ENCODE measurements around the gene CD38.
A peak's percentile ranks its signal among the peaks of the same experiment; 100 is the strongest.
"Not testable (repeated sequence)": the region's sequence is repeated elsewhere in the genome, so short reads cannot be mapped to it uniquely, and the experiment has no call there.

Gene CD38

GRCh38 chr4:15861198-15861597 is 83.1 kb downstream of the CD38 start:
- not testable (repeated sequence) for DNase-seq (ENCODE audit: low read depth in 2 of 3, low spot score in 1 of 3)

GRCh38 chr4:15864651-15865566 is 86.8 kb downstream of the CD38 start:
- no peak for DNase-seq (ENCODE audit: low read depth in 2 of 3, low spot score in 1 of 3)

GRCh38 chr4:15868111-15868510 is 90.0 kb downstream of the CD38 start:
- no peak for DNase-seq (ENCODE audit: low read depth in 2 of 3, low spot score in 1 of 3)

GRCh38 chr4:15868826-15869413 is 90.8 kb downstream of the CD38 start:
- DNase-seq (ENCODE audit: low read depth in 2 of 3, low spot score in 1 of 3), result no peak

GRCh38 chr4:15870079-15870478 is 92.0 kb downstream of the CD38 start:
- no peak for DNase-seq (ENCODE audit: low read depth in 2 of 3, low spot score in 1 of 3)

- DNase-seq (ENCODE audit: low read depth in 2 of 3, low spot score in 1 of 3), result no peak
Measured at GRCh38 chr4:15870921-15871664, 93.0 kb downstream of the CD38 start.

GRCh38 chr4:15873117-15873516 is 95.0 kb downstream of the CD38 start:
- DNase-seq (ENCODE audit: low read depth in 2 of 3, low spot score in 1 of 3), result no peak

- DNase-seq (ENCODE audit: low read depth in 2 of 3, low spot score in 1 of 3), result no peak
Measured at GRCh38 chr4:15874671-15875070, 96.5 kb downstream of the CD38 start.

GRCh38 chr4:15875663-15876460 is 97.7 kb downstream of the CD38 start:
- DNase-seq (ENCODE audit: low read depth in 2 of 3, low spot score in 1 of 3), result no peak

GRCh38 chr4:15878011-15878410 is 99.9 kb downstream of the CD38 start:
- DNase-seq (ENCODE audit: low read depth in 2 of 3, low spot score in 1 of 3), result no peak

GRCh38 chr4:15881820-15882219 is 103.7 kb downstream of the CD38 start:
- DNase-seq (ENCODE audit: low read depth in 2 of 3, low spot score in 1 of 3), result no peak

GRCh38 chr4:15882675-15883086 is 104.6 kb downstream of the CD38 start:
- peak; percentile 17 to 53 (median 17) for DNase-seq (ENCODE audit: low read depth in 2 of 3, low spot score in 1 of 3)

GRCh38 chr4:15883610-15884243 is 105.6 kb downstream of the CD38 start:
- DNase-seq (ENCODE audit: low read depth in 2 of 3, low spot score in 1 of 3), result no peak

- DNase-seq (ENCODE audit: low read depth in 2 of 3, low spot score in 1 of 3), result no peak
Measured at GRCh38 chr4:15884666-15885065, 106.5 kb downstream of the CD38 start.

- no peak for DNase-seq (ENCODE audit: low read depth in 2 of 3, low spot score in 1 of 3)
Measured at GRCh38 chr4:15885422-15885821, 107.3 kb downstream of the CD38 start.

GRCh38 chr4:15888515-15888914 is 110.4 kb downstream of the CD38 start:
- DNase-seq (ENCODE audit: low read depth in 2 of 3, low spot score in 1 of 3), result no peak

GRCh38 chr4:15890246-15890829 is 112.2 kb downstream of the CD38 start:
- DNase-seq (ENCODE audit: low read depth in 2 of 3, low spot score in 1 of 3), result no peak

- DNase-seq (ENCODE audit: low read depth in 2 of 3, low spot score in 1 of 3), result no peak
Measured at GRCh38 chr4:15891312-15891711, 113.2 kb downstream of the CD38 start.

GRCh38 chr4:15893962-15894361 is 115.8 kb downstream of the CD38 start:
- DNase-seq (ENCODE audit: low read depth in 2 of 3, low spot score in 1 of 3), result no peak

GRCh38 chr4:15894393-15894792 is 116.3 kb downstream of the CD38 start:
- DNase-seq (ENCODE audit: low read depth in 2 of 3, low spot score in 1 of 3), result no peak
